HG03442 (cell line): ENCODE measurements around the gene SMIM33.
A peak's percentile ranks its signal among the peaks of the same experiment; 100 is the strongest.
"Not testable (repeated sequence)": the region's sequence is repeated elsewhere in the genome, so short reads cannot be mapped to it uniquely, and the experiment has no call there.

Source experiments
- ATAC-seq: cut with Tn5 transposase; IDR thresholded peaks from one replicate; pipeline ENCODE4 v1.9.1; 2021; ENCODE audit warnings: mild to moderate bottlenecking, moderate library complexity; ENCODE audit not compliant: unreplicated experiment

The SMIM33 gene

GRCh38 chr5:139470821-139471300 is at the start of gene SMIM33:
SMIM33 (plus strand) TSS chr5:139471004; CDS start chr5:139471122, 118 bp downstream.
- ATAC-seq, result no peak

- ATAC-seq, result peak; percentile 52
Observed at GRCh38 chr5:139422307-139422893, 48.4 kb upstream of the SMIM33 start.

DNA sequence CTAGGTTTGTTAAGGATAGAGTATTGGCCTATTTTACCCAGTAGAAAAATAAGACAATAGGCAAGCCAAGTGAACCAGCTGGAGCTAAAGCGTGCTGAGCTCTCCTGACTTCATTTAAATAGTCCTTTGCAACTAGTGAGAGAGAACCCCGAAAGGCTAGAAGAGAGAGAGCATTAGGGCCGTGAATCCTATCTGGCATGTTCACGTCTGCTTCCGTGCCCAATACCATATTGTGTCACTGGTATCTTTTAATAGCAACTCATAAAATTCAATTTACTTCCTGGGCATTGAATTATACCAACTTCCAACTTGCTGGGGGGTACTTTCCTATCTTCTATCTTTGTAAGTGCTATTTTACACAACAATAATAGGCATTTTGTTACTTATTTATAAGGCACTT is 45.3 kb upstream of the SMIM33 start:
- no peak for ATAC-seq

DNA sequence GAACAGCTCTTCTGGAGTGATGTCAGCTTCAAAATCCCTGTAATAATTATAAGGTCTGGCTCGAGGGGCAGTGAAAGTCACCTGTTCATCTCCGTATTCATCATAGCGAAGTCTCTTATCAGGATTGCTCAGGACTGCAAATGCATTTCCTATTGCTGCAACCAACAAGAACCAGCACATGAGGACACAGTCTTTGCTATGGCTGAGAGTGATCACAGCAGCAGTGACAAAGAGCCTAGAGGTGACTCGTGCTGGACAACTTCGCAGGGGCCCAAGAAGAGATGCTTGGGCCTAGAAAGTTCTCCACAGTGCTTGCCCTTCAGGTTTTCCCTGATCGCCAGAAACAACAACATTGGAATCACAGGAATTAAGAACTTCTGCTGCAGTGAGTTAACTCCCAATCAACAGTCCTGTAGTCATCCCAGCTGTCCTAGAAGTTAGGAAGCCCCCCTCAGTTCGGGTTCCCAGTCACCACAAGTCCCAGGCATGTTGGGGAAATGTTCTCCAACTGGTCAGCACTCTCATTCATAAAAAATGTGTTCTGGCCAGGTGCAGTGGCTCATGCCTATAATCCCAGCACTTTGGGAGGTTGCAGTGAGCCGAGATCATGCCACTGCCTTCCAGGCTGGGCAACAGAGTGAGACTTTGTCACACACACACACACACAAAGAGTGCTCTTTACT is 44.5 kb upstream of the SMIM33 start:
- no peak for ATAC-seq

DNA sequence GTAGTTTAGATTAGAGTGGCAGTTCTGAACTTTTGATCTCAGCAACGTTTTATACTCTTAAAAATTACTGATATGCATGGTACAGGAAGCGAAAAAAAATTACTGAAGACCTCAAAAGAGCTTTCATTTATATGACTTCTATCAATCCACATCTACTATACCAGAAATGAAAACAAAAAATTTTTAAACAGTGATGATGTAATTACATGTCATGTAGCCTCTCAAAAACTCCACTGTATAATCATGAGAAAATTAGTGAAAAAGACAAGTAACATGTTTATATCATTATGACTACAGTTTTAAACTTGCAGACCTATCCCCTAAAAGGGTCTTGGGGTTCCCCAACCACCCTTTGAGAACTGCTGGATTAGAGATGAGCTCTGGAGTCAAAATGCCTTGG is 40.8 kb upstream of the SMIM33 start:
- ATAC-seq, result no peak

GRCh38 chr5:139431706-139432105 is 39.1 kb upstream of the SMIM33 start:
- no peak for ATAC-seq

DNA sequence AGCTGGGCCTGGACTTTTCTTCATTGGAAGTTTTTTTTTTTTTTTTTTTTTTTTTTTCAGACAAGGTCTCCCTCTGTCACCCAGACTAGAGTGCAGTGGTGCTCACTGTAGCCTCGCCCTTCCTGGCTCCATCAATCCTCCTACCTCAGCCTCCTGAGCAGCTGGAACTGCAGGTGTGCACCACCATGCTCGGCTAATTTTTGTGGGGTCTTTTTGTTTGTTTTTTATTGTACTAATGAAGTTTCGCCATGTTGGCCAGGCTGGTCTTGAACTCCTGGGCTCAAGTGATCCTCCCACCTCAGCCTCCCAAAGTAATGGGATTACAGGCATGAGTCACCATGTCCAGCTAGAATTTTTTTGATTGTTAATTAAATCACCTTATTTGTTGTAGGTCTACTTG is 35.1 kb upstream of the SMIM33 start:
- ATAC-seq, result no peak

DNA sequence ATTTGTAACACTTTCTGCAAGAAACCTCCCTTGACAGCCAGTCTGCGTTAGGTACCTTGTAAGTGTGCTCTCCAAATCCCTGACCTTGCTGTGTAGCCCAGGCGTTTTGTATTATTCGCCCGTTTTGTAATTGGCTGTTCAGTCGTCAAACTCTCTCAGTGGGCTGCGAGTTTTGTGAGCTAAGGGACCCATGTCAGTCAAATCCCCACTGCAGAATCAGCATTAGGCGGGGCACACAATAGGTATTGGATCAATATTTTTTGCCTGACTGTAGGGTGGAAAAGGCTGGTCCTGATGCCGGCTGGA is 32.1 kb upstream of the SMIM33 start:
- ATAC-seq, result no peak

DNA sequence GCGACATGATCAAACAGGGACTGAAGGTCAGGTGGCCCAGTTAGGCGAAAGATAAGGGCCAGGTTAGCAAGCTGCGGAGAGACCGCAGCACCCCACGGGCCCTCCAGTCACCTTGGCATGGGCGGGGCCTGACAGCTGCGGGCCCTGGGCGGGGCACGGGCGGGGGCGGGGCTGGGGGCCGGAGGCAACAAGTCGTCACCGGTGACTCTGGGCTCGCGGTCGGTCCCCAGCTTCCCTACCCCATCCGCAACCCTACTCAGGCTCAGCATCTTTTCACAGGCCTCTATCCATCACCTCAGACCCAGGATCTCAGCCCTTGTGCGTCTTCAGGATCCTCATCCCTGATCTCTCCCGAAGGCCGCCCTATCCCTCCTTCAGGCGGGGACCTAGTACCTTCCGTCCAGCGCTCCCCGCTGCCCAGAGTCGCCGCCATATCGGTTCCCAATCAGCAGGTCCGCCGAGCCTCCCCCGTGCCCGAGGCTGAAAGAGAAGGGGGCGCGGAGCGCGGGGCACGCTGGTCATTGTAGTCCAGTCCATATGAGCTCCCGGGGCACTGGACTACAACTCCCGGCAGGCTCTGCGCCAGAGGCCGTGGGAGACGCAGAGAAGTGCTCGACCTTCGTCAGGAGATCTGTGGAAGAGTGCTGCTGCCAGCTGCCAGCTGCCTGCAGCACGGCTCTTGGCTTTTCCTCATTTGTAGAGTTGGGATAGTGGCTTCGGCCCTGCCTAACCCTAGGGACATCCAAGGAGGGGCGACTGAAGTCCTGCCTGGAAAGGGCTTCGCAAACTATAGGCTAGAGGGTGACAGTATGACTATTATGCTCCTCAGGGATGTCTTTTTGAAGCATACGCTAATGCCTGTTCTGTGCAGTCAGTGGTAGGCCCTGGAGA is 31.5 kb upstream of the SMIM33 start, which contains the start of gene DNAJC18:
TSS of gene DNAJC18 (minus strand) at position 513 of the 891 bp plus-strand sequence. CDS start at position 433, 80 bp downstream.
- peak; percentile 86 for ATAC-seq

GRCh38 chr5:139440416-139440815 is 30.4 kb upstream of the SMIM33 start:
- not testable (repeated sequence) for ATAC-seq

DNA sequence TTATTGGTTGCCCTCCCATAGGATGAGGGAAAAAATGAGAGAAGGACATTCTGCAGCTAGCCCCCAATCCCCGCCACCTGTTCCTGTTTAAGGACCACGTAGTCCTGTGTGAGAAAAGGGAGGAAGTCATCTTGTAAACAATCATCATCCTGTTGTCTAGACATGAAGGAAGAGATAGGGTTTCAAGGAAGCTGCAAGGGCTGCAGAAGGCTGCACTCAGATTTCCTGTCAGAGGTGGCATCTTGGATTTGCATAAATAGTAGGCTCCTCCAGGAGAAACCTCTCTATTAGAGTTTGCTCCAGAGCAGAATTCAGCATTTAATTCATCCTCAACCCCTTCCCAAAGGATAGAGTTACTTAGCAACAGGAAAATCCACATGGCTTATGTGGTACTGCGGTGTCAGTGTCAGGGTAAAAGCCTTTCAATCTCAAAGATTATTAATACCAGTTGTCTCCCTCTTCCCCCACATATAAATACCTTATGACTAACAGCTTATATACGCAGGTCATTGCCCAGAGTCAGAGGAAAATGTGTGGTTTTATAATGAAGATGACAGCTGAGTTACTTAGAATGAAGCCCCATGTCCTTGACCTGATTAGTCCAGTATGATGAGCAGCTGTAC is 26.9 kb upstream of the SMIM33 start:
- no peak for ATAC-seq

- ATAC-seq, result no peak
Observed at GRCh38 chr5:139445325-139446170, 25.3 kb upstream of the SMIM33 start.

DNA sequence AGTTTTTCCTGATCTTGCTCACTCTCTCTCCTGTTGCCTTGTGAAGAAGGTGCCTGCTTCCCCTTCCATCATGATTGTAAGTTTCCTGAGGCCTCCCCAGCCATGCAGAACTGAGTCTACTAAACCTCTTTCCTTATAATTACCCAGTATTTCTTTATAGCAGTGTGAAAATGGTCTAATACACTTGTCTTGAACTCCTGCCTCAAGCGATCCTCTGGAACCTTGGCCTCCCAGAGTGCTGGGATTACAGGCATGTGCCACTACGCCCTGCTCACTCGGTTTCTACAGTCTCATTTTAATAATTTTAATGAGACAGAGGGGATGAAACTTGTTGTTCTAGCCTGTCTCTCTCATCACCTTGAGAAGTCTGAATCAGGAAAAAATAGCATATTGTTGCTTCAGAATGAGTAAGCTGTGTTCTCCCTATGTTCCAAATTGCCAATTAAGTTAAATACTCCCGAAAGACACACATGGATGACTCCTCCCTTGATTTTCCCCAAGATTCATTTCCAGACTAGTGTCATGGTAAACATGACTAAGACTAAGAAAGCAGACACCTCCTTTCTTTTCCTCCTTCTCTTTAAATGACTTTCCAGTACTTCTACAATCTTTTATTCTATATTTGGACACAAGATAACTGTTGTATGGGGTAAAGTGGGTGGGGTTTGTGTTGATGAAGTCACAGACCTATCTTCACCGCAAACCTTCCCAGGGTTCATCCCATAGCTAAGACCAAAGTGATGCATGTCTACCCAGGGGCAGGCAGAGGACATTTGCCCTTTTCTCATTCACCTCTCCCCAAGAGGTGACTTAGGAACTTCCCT is 23.6 kb upstream of the SMIM33 start:
- ATAC-seq, result peak; percentile 48

DNA sequence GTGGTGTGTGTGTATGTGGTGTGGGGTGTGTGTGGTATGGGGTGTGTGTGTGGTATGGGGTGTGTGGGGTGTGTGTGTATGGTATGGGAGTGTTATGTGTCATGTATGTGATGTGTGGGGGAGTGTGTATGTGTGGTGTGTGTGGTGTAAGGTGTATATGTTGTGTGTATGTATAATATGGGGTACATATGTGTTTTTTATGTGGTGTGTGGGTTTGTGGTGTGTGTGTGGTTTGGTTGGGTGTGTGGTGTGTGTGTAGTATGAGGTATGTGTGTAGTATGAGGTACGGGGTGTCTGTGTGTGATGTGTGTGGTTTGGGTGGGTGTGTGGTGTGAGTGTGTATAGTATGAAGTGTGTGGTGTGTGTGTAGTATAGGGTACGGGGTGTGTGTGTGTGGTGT is 19.6 kb upstream of the SMIM33 start:
- no peak for ATAC-seq

GRCh38 chr5:139451878-139452660 is 18.7 kb upstream of the SMIM33 start:
- ATAC-seq, result no peak

GRCh38 chr5:139453683-139454567 is 16.9 kb upstream of the SMIM33 start:
- no peak for ATAC-seq

DNA sequence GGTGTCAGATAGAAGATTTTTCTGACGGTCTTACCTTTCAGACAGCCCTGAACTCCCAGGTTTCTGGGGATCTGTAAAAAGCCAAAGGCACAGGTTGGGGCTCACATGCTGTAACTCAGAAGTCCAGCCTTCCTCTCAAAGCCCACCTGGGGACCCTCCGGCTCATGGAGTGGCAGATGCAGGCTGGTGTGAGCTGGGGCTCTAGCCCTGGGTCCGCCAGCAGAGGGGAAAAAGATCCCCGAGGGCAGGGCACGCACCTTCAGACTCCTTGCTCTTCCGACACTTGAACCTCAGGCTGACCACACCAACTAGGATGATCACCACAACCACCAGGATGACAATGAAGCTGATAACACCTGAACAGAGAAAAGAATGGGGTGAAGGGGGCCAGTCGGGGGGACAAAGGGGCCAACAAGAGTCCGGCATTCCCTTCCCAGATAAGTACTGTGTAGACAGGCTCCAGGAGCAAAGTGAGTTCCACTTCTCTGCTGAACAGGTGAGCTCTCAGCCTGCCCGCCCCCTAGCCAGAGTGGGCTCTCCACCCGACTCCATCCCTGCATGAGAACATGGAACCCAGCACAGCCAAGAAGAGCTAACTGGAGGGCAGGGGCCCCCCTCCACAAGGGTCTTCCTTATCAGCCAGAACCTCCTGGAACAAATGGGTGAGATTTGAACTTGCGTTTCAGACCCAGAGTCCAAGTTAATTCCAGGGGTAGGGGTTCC is 16.1 kb upstream of the SMIM33 start:
- ATAC-seq, result no peak
